WTC11 (cell line): ENCODE measurements around the gene CACNA1C. TPM values are rescaled to one million over a fixed set of nuclear protein-coding genes. Genes with fewer than 3 reads are reported as not detected.

Experiments used
- ATAC-seq: fragments of 200-7000 bp; cut with Tn5 transposase; 2 replicates; pipeline ENCODE4 v1.10.0; 2021; ENCODE audit warnings: mild to moderate bottlenecking, moderate library complexity
- CTCF ChIA-PET: fragments of 300-600 bp; sonication (Branson Sonifier 250); formaldehyde crosslinking; loops from one replicate; lab custom pipeline; 2021; ENCODE audit warnings: antibody characterized with exemption; lab: Charles Lee
- POLR2A ChIA-PET: fragments of 350-600 bp; sonication (Branson Sonifier 250); formaldehyde crosslinking; loops from one replicate; lab custom pipeline; 2021; ENCODE audit warnings: antibody characterized with exemption; lab: Charles Lee
- DNase-seq: peaks from one replicate; pipeline ENCODE4 v3.0.0; 2021; ENCODE audit warnings: low spot score
- H3K27ac Mint-ChIP-seq: 2 replicates; pipeline ENCODE4 v1.8.0; 2021; ENCODE audit warnings: mixed read lengths
- H3K27me3 Mint-ChIP-seq: 2 replicates; pipeline ENCODE4 v1.8.0; 2021; ENCODE audit warnings: low read depth, mild to moderate bottlenecking, moderate library complexity, mixed read lengths
- H3K36me3 Mint-ChIP-seq: 2 replicates; pipeline ENCODE4 v1.8.0; 2021; ENCODE audit warnings: mixed read lengths
- H3K4me1 Mint-ChIP-seq: 2 replicates; pipeline ENCODE4 v1.8.0; 2022; ENCODE audit warnings: mixed read lengths
- H3K4me3 Mint-ChIP-seq: 2 replicates; pipeline ENCODE4 v1.8.0; 2021; ENCODE audit warnings: mild to moderate bottlenecking, moderate library complexity, mixed read lengths
- H3K9me3 Mint-ChIP-seq: 2 replicates; pipeline ENCODE4 v1.8.0; 2021; ENCODE audit warnings: mixed read lengths
- ATF1 ChIP-seq: sonication (generic); formaldehyde crosslinking; IDR thresholded peaks from 2 replicates; pipeline ENCODE4 v1.8.1; 2023; ENCODE audit warnings: mild to moderate bottlenecking, moderate library complexity, missing genetic modification reagents
- GABPB1 ChIP-seq: sonication (generic); formaldehyde crosslinking; IDR thresholded peaks from 2 replicates; pipeline ENCODE4 v1.8.1; 2023; ENCODE audit warnings: mild to moderate bottlenecking, missing genetic modification reagents
- GTF2I ChIP-seq: fragments of 250-450 bp; sonication (Bioruptor Pico); conservative IDR thresholded peaks from 2 replicates; pipeline ENCODE4 v1.4.0; 2021; ENCODE audit warnings: mild to moderate bottlenecking
- HMGA2 ChIP-seq: fragments of 250-450 bp; sonication (Bioruptor Pico); IDR thresholded peaks from 2 replicates; pipeline ENCODE4 v1.4.0; 2021; ENCODE audit warnings: mild to moderate bottlenecking, moderate library complexity
- JUN ChIP-seq: sonication (generic); formaldehyde crosslinking; IDR thresholded peaks from 2 replicates; pipeline ENCODE4 v1.8.0; 2023; ENCODE audit warnings: mild to moderate bottlenecking, missing genetic modification reagents
- MYBL2 ChIP-seq: sonication (generic); formaldehyde crosslinking; IDR thresholded peaks from 2 replicates; pipeline ENCODE4 v1.8.1; 2023; ENCODE audit warnings: mild to moderate bottlenecking, moderate library complexity, missing genetic modification reagents
- NFE2L1 ChIP-seq: sonication (generic); formaldehyde crosslinking; IDR thresholded peaks from 2 replicates; pipeline ENCODE4 v1.8.1; 2023; ENCODE audit warnings: missing genetic modification reagents
- TEAD4 ChIP-seq: sonication (generic); formaldehyde crosslinking; IDR thresholded peaks from 2 replicates; pipeline ENCODE4 v1.8.0; 2022; ENCODE audit warnings: mild to moderate bottlenecking, missing genetic modification reagents
- ZNF317 ChIP-seq: sonication (generic); formaldehyde crosslinking; IDR thresholded peaks from 2 replicates; pipeline ENCODE4 v1.8.1; 2023; ENCODE audit warnings: low read depth, mild to moderate bottlenecking, moderate library complexity, missing genetic modification reagents, borderline replicate concordance
- total RNA-seq: library from RNA; stranded (reverse); gene quantifications from 3 replicates; pipeline ENCODE4 v1.2.3, GENCODE V29; 2021
- TF ChIP-seq, protein P1 (sequence below): sonication (generic); formaldehyde crosslinking; IDR thresholded peaks from 2 replicates; pipeline ENCODE4 v1.8.1; 2022; ENCODE audit warnings: missing genetic modification reagents, borderline replicate concordance
- TF ChIP-seq, protein P2 (sequence below): sonication (generic); formaldehyde crosslinking; IDR thresholded peaks from 2 replicates; pipeline ENCODE4 v1.8.0; 2022; ENCODE audit warnings: missing genetic modification reagents
- TF ChIP-seq, protein P3 (sequence below): sonication (generic); formaldehyde crosslinking; IDR thresholded peaks from 2 replicates; pipeline ENCODE4 v1.8.1; 2023; ENCODE audit warnings: mild to moderate bottlenecking, missing genetic modification reagents, moderate library complexity
- TF ChIP-seq, protein P4 (sequence below): fragments of 250-450 bp; sonication (Bioruptor Pico); IDR thresholded peaks from 2 replicates; pipeline ENCODE4 v1.9.0; 2021; ENCODE audit warnings: moderate library complexity, mild to moderate bottlenecking, inconsistent platforms, borderline replicate concordance
- TF ChIP-seq, protein P5 (sequence below): sonication (generic); formaldehyde crosslinking; IDR thresholded peaks from 2 replicates; pipeline ENCODE4 v1.8.1; 2022; ENCODE audit warnings: mild to moderate bottlenecking, moderate library complexity, missing genetic modification reagents
- TF ChIP-seq, protein P6 (sequence below): fragments of 200-600 bp; IDR thresholded peaks from 2 replicates; pipeline ENCODE4 v1.8.0; 2022; ENCODE audit warnings: antibody characterized with exemption

CACNA1C gene
- total RNA-seq, 1 experiment from 2014 or later: 1.7 TPM

DNA sequence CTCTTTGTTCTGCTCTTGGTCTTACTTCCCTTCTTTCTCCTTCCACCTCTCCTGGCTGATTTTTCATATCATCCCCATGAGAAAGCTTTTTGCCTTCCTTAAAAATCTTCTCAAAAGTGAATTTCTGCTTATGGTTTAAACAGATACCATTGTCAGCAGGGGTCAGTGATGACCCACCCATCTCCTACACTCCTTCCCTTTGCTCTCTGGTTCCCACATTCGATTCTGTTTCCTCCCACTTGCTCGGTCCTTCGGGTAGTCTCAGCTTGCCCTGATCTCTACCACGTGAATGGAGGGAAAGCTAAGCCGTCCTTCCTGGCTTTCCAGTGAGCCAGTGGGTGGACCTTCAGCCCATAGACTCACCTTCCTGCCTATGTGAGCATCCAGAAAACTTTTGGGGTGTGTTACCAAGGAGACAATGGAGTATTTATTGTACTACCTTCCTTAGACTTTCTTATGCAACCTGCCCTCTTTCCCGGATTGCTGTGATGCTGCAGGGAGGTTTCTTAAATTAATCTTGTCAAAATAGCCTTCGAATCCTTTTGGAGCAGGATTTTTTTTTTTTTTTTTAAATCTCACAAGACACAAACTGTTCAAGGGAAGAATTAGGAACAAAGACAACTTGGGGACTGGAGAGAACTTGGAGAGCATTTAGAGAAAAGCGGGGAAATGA is 306.3 kb downstream of the CACNA1C start:
- Mint-ChIP-seq H3K9me3 (no peaks in the 10 kb centered on the region), H3K4me3 (no peak overlapping the region), H3K4me1 (peaks cover 14% of the 10 kb centered on the region), H3K27ac (no peak overlapping the region), H3K36me3 (no peaks in the 10 kb centered on the region), H3K27me3 (no peaks in the 10 kb centered on the region)
- TF ChIP-seq ATF1 (CRISPR knock-in tag): no peak
- no peak for TF ChIP-seq TEAD4 (CRISPR knock-in tag)
- TF ChIP-seq, protein P1, sequence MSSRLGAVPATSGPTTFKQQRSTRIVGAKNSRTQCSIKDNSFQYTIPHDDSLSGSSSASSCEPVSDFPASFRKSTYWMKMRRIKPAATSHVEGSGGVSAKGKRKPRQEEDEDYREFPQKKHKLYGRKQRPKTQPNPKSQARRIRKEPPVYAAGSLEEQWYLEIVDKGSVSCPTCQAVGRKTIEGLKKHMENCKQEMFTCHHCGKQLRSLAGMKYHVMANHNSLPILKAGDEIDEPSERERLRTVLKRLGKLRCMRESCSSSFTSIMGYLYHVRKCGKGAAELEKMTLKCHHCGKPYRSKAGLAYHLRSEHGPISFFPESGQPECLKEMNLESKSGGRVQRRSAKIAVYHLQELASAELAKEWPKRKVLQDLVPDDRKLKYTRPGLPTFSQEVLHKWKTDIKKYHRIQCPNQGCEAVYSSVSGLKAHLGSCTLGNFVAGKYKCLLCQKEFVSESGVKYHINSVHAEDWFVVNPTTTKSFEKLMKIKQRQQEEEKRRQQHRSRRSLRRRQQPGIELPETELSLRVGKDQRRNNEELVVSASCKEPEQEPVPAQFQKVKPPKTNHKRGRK (CRISPR knock-in tag): no peak
- ATAC-seq (peak; percentile 61), DNase-seq (no peak)
- CTCF ChIA-PET: interaction anchor here (0.8 to 4.4 kb wide), 10 partner anchors 11 to 332 kb away, joined by 3 to 32 read pairs (median 4); no protein-coding TSS in a partner anchor
- POLR2A ChIA-PET: no interaction called here

DNA sequence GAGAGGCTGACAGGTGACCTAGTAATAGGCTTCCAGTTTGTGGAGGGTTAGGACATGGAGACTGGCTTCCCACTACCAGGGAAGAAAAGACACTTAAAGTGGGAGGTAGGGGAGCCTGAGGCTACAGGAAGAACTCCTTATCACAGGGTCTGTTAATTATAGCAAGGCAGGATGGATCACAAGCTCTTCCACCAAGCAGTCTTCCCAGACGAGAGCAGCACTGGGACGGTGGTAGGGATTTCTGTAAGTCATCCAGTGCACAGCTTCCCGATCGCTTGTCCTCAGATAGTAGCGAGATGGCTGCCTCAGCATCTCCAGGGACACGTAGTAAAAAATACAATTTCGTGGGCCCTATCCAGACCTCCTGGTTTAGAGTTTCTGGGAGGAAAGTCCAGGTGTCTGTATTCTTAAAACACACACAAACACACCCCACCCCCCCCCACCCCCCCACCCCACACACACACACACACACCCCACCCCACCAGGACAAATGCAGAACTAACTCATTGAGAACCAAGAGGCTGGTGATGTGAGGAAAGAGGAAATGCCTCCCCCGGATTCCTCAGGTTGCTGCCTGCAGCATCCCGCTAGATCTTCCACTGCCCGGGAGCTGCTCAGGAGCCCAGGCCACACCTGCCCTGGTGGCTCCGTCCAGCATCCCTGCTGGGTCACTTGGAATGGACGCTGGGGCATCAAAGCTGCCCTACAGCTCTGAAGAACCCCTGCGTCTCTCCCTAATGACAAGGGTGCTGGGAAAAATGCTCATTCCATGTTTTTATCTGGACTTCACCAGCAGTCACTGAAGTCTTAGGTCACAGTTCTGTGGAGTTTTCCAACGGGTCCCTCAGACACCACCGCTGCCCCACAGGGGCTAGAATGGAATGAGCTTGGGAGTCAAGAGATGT is 307.2 kb downstream of the CACNA1C start:
- ATAC-seq: no peak
- Mint-ChIP-seq H3K36me3 (no peaks in the 10 kb centered on the region), H3K9me3 (no peaks in the 10 kb centered on the region), H3K27ac (no peak overlapping the region), H3K4me1 (peaks cover 18% of the 10 kb centered on the region), H3K4me3 (no peak overlapping the region), H3K27me3 (no peaks in the 10 kb centered on the region)
- POLR2A ChIA-PET: no interaction called here
- CTCF ChIA-PET: interaction anchor here (0.7 to 4.4 kb wide), 25 partner anchors 10 to 424 kb away, joined by 3 to 32 read pairs (median 4); no protein-coding TSS in a partner anchor
- TF ChIP-seq HMGA2 (CRISPR knock-in tag) (no peak), ZNF317 (no peak), GABPB1 (no peak), NFE2L1 (CRISPR knock-in tag) (no peak), MYBL2 (CRISPR knock-in tag) (no peak), JUN (CRISPR knock-in tag) (no peak), GTF2I (CRISPR knock-in tag) (no peak)
- TF ChIP-seq, protein P2, sequence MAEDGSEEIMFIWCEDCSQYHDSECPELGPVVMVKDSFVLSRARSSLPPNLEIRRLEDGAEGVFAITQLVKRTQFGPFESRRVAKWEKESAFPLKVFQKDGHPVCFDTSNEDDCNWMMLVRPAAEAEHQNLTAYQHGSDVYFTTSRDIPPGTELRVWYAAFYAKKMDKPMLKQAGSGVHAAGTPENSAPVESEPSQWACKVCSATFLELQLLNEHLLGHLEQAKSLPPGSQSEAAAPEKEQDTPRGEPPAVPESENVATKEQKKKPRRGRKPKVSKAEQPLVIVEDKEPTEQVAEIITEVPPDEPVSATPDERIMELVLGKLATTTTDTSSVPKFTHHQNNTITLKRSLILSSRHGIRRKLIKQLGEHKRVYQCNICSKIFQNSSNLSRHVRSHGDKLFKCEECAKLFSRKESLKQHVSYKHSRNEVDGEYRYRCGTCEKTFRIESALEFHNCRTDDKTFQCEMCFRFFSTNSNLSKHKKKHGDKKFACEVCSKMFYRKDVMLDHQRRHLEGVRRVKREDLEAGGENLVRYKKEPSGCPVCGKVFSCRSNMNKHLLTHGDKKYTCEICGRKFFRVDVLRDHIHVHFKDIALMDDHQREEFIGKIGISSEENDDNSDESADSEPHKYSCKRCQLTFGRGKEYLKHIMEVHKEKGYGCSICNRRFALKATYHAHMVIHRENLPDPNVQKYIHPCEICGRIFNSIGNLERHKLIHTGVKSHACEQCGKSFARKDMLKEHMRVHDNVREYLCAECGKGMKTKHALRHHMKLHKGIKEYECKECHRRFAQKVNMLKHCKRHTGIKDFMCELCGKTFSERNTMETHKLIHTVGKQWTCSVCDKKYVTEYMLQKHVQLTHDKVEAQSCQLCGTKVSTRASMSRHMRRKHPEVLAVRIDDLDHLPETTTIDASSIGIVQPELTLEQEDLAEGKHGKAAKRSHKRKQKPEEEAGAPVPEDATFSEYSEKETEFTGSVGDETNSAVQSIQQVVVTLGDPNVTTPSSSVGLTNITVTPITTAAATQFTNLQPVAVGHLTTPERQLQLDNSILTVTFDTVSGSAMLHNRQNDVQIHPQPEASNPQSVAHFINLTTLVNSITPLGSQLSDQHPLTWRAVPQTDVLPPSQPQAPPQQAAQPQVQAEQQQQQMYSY: no peak
- TF ChIP-seq, protein P3, sequence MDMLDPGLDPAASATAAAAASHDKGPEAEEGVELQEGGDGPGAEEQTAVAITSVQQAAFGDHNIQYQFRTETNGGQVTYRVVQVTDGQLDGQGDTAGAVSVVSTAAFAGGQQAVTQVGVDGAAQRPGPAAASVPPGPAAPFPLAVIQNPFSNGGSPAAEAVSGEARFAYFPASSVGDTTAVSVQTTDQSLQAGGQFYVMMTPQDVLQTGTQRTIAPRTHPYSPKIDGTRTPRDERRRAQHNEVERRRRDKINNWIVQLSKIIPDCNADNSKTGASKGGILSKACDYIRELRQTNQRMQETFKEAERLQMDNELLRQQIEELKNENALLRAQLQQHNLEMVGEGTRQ (CRISPR knock-in tag): no peak
- TF ChIP-seq, protein P4, sequence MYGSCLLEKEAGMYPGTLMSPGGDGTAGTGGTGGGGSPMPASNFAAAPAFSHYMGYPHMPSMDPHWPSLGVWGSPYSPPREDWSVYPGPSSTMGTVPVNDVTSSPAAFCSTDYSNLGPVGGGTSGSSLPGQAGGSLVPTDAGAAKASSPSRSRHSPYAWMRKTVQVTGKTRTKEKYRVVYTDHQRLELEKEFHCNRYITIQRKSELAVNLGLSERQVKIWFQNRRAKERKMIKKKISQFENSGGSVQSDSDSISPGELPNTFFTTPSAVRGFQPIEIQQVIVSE (CRISPR knock-in tag): no peak
- TF ChIP-seq, protein P5, sequence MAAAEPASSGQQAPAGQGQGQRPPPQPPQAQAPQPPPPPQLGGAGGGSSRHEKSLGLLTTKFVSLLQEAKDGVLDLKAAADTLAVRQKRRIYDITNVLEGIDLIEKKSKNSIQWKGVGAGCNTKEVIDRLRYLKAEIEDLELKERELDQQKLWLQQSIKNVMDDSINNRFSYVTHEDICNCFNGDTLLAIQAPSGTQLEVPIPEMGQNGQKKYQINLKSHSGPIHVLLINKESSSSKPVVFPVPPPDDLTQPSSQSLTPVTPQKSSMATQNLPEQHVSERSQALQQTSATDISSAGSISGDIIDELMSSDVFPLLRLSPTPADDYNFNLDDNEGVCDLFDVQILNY (CRISPR knock-in tag): no peak
- TF ChIP-seq, protein P6, sequence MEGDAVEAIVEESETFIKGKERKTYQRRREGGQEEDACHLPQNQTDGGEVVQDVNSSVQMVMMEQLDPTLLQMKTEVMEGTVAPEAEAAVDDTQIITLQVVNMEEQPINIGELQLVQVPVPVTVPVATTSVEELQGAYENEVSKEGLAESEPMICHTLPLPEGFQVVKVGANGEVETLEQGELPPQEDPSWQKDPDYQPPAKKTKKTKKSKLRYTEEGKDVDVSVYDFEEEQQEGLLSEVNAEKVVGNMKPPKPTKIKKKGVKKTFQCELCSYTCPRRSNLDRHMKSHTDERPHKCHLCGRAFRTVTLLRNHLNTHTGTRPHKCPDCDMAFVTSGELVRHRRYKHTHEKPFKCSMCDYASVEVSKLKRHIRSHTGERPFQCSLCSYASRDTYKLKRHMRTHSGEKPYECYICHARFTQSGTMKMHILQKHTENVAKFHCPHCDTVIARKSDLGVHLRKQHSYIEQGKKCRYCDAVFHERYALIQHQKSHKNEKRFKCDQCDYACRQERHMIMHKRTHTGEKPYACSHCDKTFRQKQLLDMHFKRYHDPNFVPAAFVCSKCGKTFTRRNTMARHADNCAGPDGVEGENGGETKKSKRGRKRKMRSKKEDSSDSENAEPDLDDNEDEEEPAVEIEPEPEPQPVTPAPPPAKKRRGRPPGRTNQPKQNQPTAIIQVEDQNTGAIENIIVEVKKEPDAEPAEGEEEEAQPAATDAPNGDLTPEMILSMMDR: no peak
- DNase-seq: no peak
